ENCODE results near the gene HNRNPUL2. TPM values are rescaled to one million over a fixed set of nuclear protein-coding genes. Genes with fewer than 3 reads are reported as not detected.

The HNRNPUL2 gene
- polyA plus RNA-seq, 1 donor, result 65.1 TPM

- Histone ChIP-seq H3K27me3 (ENCODE audit: control insufficient read depth, insufficient read depth, low read length) (no peaks in the 10 kb centered on the region), H3K4me3 (ENCODE audit: low read length) (peak overlapping the region; percentile 98), H3K4me1 (ENCODE audit: control insufficient read depth, insufficient read depth, low read length) (peaks cover 29% of the 10 kb centered on the region), H3K9me3 (ENCODE audit: control insufficient read depth, low read depth, low read length) (no peaks in the 10 kb centered on the region), H3K36me3 (ENCODE audit: control insufficient read depth, insufficient read depth, low read length) (peaks cover 26% of the 10 kb centered on the region), H3K27ac (ENCODE audit: low read length) (peak overlapping the region; percentile 83)
- WGBS (ENCODE audit: insufficient coverage, low lambda C conversion rate), result no CpG with 5 or more reads among the region's 17 CpGs
- DNase-seq, result no peak
Measured at GRCh38 chr11:62671236-62671607, 56.0 kb downstream of the HNRNPUL2 start.

GRCh38 chr11:62669420-62670161 lies 57.7 kb downstream of the HNRNPUL2 start:
- H3K27ac ChIP-seq (ENCODE audit: low read length), result no peak overlapping the region
- no peaks in the 10 kb centered on the region for H3K9me3 ChIP-seq (ENCODE audit: control insufficient read depth, low read depth, low read length)
- peak in 1 of 2 donors; percentile 30 for DNase-seq

GRCh38 chr11:62667460-62667859 lies 59.8 kb downstream of the HNRNPUL2 start:
- Histone ChIP-seq H3K27me3 (ENCODE audit: control insufficient read depth, insufficient read depth, low read length) (no peaks in the 10 kb centered on the region), H3K4me1 (ENCODE audit: control insufficient read depth, insufficient read depth, low read length) (peaks cover 26% of the 10 kb centered on the region)
- no CpG with 5 or more reads among the region's 2 CpGs for WGBS (ENCODE audit: insufficient coverage, low lambda C conversion rate)

More at GRCh38 chr11:62669420-62670161, 57.7 kb downstream of the HNRNPUL2 start:
- Histone ChIP-seq H3K4me3 (ENCODE audit: low read length) (no peak overlapping the region), H3K27me3 (ENCODE audit: control insufficient read depth, insufficient read depth, low read length) (no peaks in the 10 kb centered on the region), H3K36me3 (ENCODE audit: control insufficient read depth, insufficient read depth, low read length) (peaks cover 24% of the 10 kb centered on the region), H3K4me1 (ENCODE audit: control insufficient read depth, insufficient read depth, low read length) (peaks cover 32% of the 10 kb centered on the region)
- WGBS (ENCODE audit: insufficient coverage, low lambda C conversion rate), result no CpG with 5 or more reads among the region's 4 CpGs

GRCh38 chr11:62666259-62666926 lies 60.9 kb downstream of the HNRNPUL2 start:
- Histone ChIP-seq H3K4me3 (ENCODE audit: low read length) (peak overlapping the region; percentile 92), H3K27me3 (ENCODE audit: control insufficient read depth, insufficient read depth, low read length) (no peaks in the 10 kb centered on the region), H3K27ac (ENCODE audit: low read length) (peak overlapping the region; percentile 83), H3K4me1 (ENCODE audit: control insufficient read depth, insufficient read depth, low read length) (peaks cover 24% of the 10 kb centered on the region), H3K9me3 (ENCODE audit: control insufficient read depth, low read depth, low read length) (no peaks in the 10 kb centered on the region), H3K36me3 (ENCODE audit: control insufficient read depth, insufficient read depth, low read length) (peaks cover 28% of the 10 kb centered on the region)
- no CpG with 5 or more reads among the region's 16 CpGs for WGBS (ENCODE audit: insufficient coverage, low lambda C conversion rate)
- no peak for DNase-seq

More at GRCh38 chr11:62667460-62667859, 59.8 kb downstream of the HNRNPUL2 start:
- H3K27ac ChIP-seq (ENCODE audit: low read length), result no peak overlapping the region
- DNase-seq, result no peak
- H3K36me3 ChIP-seq (ENCODE audit: control insufficient read depth, insufficient read depth, low read length), result peaks cover 20% of the 10 kb centered on the region
- H3K9me3 ChIP-seq (ENCODE audit: control insufficient read depth, low read depth, low read length), result no peaks in the 10 kb centered on the region
- H3K4me3 ChIP-seq (ENCODE audit: low read length), result no peak overlapping the region

- peak; percentile 38 to 39 for DNase-seq
- Histone ChIP-seq H3K4me1 (ENCODE audit: control insufficient read depth, insufficient read depth, low read length) (peaks cover 24% of the 10 kb centered on the region), H3K4me3 (ENCODE audit: low read length) (peak overlapping the region; percentile 92), H3K27ac (ENCODE audit: low read length) (peak overlapping the region; percentile 83), H3K9me3 (ENCODE audit: control insufficient read depth, low read depth, low read length) (no peaks in the 10 kb centered on the region), H3K27me3 (ENCODE audit: control insufficient read depth, insufficient read depth, low read length) (no peaks in the 10 kb centered on the region), H3K36me3 (ENCODE audit: control insufficient read depth, insufficient read depth, low read length) (peaks cover 28% of the 10 kb centered on the region)
- no CpG with 5 or more reads among the region's 39 CpGs for WGBS (ENCODE audit: insufficient coverage, low lambda C conversion rate)
Measured at GRCh38 chr11:62665599-62666258, 61.5 kb downstream of the HNRNPUL2 start.

GRCh38 chr11:62665075-62665598 lies 62.1 kb downstream of the HNRNPUL2 start, which contains the start of the genes C11orf98 and CSKMT:
Gene C11orf98 (minus strand): TSS chr11:62665210. CDS start chr11:62665169, 41 bp downstream.
Gene CSKMT (plus strand): TSS chr11:62665312. CDS start chr11:62665880, 568 bp downstream.
- no CpG with 5 or more reads among the region's 47 CpGs for WGBS (ENCODE audit: insufficient coverage, low lambda C conversion rate)
- peak; percentile 94 to 97 for DNase-seq
- H3K9me3 ChIP-seq (ENCODE audit: control insufficient read depth, low read depth, low read length), result no peaks in the 10 kb centered on the region
- peak within 1 kb of the TSS; percentile 90 for H3K27ac ChIP-seq (ENCODE audit: low read length)
- H3K4me3 ChIP-seq (ENCODE audit: low read length), result peak within 1 kb of the TSS; percentile 92
- H3K27me3 ChIP-seq (ENCODE audit: control insufficient read depth, insufficient read depth, low read length), result no peaks in the 10 kb centered on the region
- H3K4me1 ChIP-seq (ENCODE audit: control insufficient read depth, insufficient read depth, low read length), result peaks cover 24% of the 10 kb centered on the region
- peaks cover 28% of the 10 kb centered on the region for H3K36me3 ChIP-seq (ENCODE audit: control insufficient read depth, insufficient read depth, low read length)

- peak; percentile 53 to 79 for DNase-seq
- no peaks in the 10 kb centered on the region for H3K9me3 ChIP-seq (ENCODE audit: control insufficient read depth, low read depth, low read length)
- H3K4me1 ChIP-seq (ENCODE audit: control insufficient read depth, insufficient read depth, low read length), result peaks cover 22% of the 10 kb centered on the region
- no peaks in the 10 kb centered on the region for H3K27me3 ChIP-seq (ENCODE audit: control insufficient read depth, insufficient read depth, low read length)
- WGBS (ENCODE audit: insufficient coverage, low lambda C conversion rate), result no CpG with 5 or more reads among the region's 36 CpGs
- peak overlapping the region; percentile 90 for H3K27ac ChIP-seq (ENCODE audit: low read length)
- peak overlapping the region; percentile 92 for H3K4me3 ChIP-seq (ENCODE audit: low read length)
- peaks cover 28% of the 10 kb centered on the region for H3K36me3 ChIP-seq (ENCODE audit: control insufficient read depth, insufficient read depth, low read length)
Measured at GRCh38 chr11:62664405-62665074, 62.7 kb downstream of the HNRNPUL2 start.

Other genes with a start within 250 kb of the HNRNPUL2 start
- gene AHNAK, start 180.7 kb downstream of the HNRNPUL2 start, polyA plus RNA-seq, result 134 TPM
- gene EEF1G, start 153.6 kb downstream of the HNRNPUL2 start, polyA plus RNA-seq, result 2,426 TPM
- gene TUT1, start 135.9 kb downstream of the HNRNPUL2 start, polyA plus RNA-seq, result 18.7 TPM
- 51.6 TPM for gene MTA2, start 125.6 kb downstream of the HNRNPUL2 start, polyA plus RNA-seq
- gene EML3, start 114.7 kb downstream of the HNRNPUL2 start, polyA plus RNA-seq, result 25.3 TPM
- 4.5 TPM for gene ROM1, start 114.2 kb downstream of the HNRNPUL2 start, polyA plus RNA-seq
- 40.0 TPM for gene B3GAT3, start 105.5 kb downstream of the HNRNPUL2 start, polyA plus RNA-seq
- gene GANAB, start 80.8 kb downstream of the HNRNPUL2 start, polyA plus RNA-seq, result 272 TPM
- 15.2 TPM for gene INTS5, start 74.2 kb downstream of the HNRNPUL2 start, polyA plus RNA-seq
- gene C11orf98, start 62.2 kb downstream of the HNRNPUL2 start, polyA plus RNA-seq, result 60.4 TPM
- 8.7 TPM for gene CSKMT, start 62.1 kb downstream of the HNRNPUL2 start, polyA plus RNA-seq
- gene UQCC3, start 55.8 kb downstream of the HNRNPUL2 start, polyA plus RNA-seq, result 10.4 TPM
- 5.7 TPM for gene LBHD1, start 55.2 kb downstream of the HNRNPUL2 start, polyA plus RNA-seq
- 146 TPM for gene UBXN1, start 48.4 kb downstream of the HNRNPUL2 start, polyA plus RNA-seq
- gene LRRN4CL, start 37.9 kb downstream of the HNRNPUL2 start, polyA plus RNA-seq, result 2.9 TPM
- 38.6 TPM for gene BSCL2, start 20.0 kb downstream of the HNRNPUL2 start, polyA plus RNA-seq
- 10.9 TPM for gene GNG3, start 19.8 kb downstream of the HNRNPUL2 start, polyA plus RNA-seq
- 37.9 TPM for gene TTC9C, start 1.0 kb upstream of the HNRNPUL2 start, polyA plus RNA-seq
- 7.2 TPM for gene ZBTB3, start 26.7 kb upstream of the HNRNPUL2 start, polyA plus RNA-seq
- 87.5 TPM for gene POLR2G, start 34.1 kb upstream of the HNRNPUL2 start, polyA plus RNA-seq
- 28.5 TPM for gene TAF6L, start 43.9 kb upstream of the HNRNPUL2 start, polyA plus RNA-seq
- gene TMEM179B, start 59.9 kb upstream of the HNRNPUL2 start, polyA plus RNA-seq, result 69.5 TPM
- gene TMEM223, start 64.5 kb upstream of the HNRNPUL2 start, polyA plus RNA-seq, result 18.4 TPM
- 89.3 TPM for gene NXF1, start 78.0 kb upstream of the HNRNPUL2 start, polyA plus RNA-seq
- gene STX5, start 104.6 kb upstream of the HNRNPUL2 start, polyA plus RNA-seq, result 42.4 TPM
- 0.76 TPM for gene TEX54, start 105.4 kb upstream of the HNRNPUL2 start, polyA plus RNA-seq
- 38.4 TPM for gene WDR74, start 112.1 kb upstream of the HNRNPUL2 start, polyA plus RNA-seq
- 182 TPM for gene SLC3A2, start 153.4 kb upstream of the HNRNPUL2 start, polyA plus RNA-seq
- gene CHRM1, start 193.9 kb upstream of the HNRNPUL2 start, polyA plus RNA-seq, result 1.3 TPM